Measurements from ENCODE around the gene ALOX5AP. TPM values are rescaled to one million over a fixed set of nuclear protein-coding genes. Genes with fewer than 3 reads are reported as not detected.
"Not testable (repeated sequence)": the region's sequence is repeated elsewhere in the genome, so short reads cannot be mapped to it uniquely, and the experiment has no call there.

ALOX5AP gene
- total RNA-seq, 1 donor from 2014 or later, result 4.5 TPM

DNA sequence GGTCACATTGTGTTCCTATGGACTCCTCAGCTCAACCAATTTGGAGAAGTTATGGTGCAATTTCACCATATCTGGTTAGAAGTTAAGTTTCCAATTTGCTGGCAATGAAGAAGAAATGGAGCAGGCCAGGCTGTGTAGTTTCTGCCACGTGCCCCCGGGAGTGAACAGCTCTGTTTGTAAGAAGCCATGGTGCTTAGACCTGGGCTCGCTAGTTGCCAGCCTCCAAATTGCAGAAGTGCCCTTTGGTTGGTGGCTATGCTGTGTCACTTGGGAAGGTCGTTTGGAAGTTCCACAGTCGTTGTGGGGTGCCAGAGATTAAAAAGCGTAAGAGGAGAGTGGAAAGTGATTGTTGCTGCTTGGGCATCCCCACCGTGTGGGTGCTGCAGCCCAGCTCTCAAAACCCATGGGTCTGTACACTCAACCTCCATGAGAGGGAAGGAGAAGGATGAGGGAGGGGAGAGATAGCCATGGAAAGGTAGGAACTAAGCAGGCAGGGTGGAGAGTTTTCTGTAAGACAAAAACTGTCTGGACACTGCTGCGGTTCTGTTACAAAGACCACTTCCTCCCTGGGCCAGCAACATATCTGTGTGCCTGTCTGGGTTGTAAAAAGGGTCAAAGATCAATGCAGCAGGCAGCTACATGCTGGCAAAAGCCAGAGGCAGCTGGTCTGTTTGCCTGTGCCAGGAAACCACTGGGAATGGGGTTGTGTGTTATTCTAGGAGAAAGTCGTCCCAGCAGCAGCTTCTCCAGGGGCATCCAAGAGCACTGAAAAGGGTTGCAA, 10.8 kb downstream of the ALOX5AP start:
- DNase-seq (ENCODE audit: low read depth), result no peak
- Histone ChIP-seq H2AFZ (ENCODE audit: low read depth, low read length) (no peak overlapping the region), H3K9ac (ENCODE audit: low read length) (no peak overlapping the region), H3K27me3 (ENCODE audit: insufficient read depth, low read length) (no peaks in the 10 kb centered on the region), H3K9me3 (ENCODE audit: insufficient read depth, low read depth, low read length) (no peaks in the 10 kb centered on the region), H3K4me1 (ENCODE audit: insufficient read depth, low read length) (peaks cover 29% of the 10 kb centered on the region), H3K4me3 (ENCODE audit: insufficient read depth, low read depth, low read length) (no peak overlapping the region), H4K20me1 (ENCODE audit: insufficient read depth, low read length) (no peaks in the 10 kb centered on the region), H3K79me2 (ENCODE audit: insufficient read depth, low read length) (no peaks in the 10 kb centered on the region), H3K36me3 (ENCODE audit: insufficient read depth, low read length) (no peaks in the 10 kb centered on the region), H3K4me2 (ENCODE audit: low read length) (no peak overlapping the region), H3K27ac (ENCODE audit: low read depth, low read length) (no peak overlapping the region)
- no peak overlapping the region for H3K4me3 Mint-ChIP-seq (ENCODE audit: unreplicated experiment)
- peaks cover 1% of the 10 kb centered on the region for H3K9me3 Mint-ChIP-seq (ENCODE audit: unreplicated experiment)
- no peaks in the 10 kb centered on the region for H3K27me3 Mint-ChIP-seq (ENCODE audit: low read depth, unreplicated experiment)
- FAIRE-seq, result no peak
- H3K4me1 Mint-ChIP-seq (ENCODE audit: low read depth, unreplicated experiment), result peaks cover 37% of the 10 kb centered on the region
- peak overlapping the region; percentile 59 for H3K27ac Mint-ChIP-seq (ENCODE audit: unreplicated experiment)
- TF ChIP-seq, protein P1, sequence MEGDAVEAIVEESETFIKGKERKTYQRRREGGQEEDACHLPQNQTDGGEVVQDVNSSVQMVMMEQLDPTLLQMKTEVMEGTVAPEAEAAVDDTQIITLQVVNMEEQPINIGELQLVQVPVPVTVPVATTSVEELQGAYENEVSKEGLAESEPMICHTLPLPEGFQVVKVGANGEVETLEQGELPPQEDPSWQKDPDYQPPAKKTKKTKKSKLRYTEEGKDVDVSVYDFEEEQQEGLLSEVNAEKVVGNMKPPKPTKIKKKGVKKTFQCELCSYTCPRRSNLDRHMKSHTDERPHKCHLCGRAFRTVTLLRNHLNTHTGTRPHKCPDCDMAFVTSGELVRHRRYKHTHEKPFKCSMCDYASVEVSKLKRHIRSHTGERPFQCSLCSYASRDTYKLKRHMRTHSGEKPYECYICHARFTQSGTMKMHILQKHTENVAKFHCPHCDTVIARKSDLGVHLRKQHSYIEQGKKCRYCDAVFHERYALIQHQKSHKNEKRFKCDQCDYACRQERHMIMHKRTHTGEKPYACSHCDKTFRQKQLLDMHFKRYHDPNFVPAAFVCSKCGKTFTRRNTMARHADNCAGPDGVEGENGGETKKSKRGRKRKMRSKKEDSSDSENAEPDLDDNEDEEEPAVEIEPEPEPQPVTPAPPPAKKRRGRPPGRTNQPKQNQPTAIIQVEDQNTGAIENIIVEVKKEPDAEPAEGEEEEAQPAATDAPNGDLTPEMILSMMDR (IDR thresholded peaks at IDR 0.05; ENCODE audit: insufficient read depth, low read depth, low read length), result no peak
- no peak for TF ChIP-seq EZH2 (IDR thresholded peaks at IDR 0.05; ENCODE audit: insufficient read depth, low read length)
- H3K36me3 Mint-ChIP-seq (ENCODE audit: low read depth, unreplicated experiment), result no peaks in the 10 kb centered on the region

DNA sequence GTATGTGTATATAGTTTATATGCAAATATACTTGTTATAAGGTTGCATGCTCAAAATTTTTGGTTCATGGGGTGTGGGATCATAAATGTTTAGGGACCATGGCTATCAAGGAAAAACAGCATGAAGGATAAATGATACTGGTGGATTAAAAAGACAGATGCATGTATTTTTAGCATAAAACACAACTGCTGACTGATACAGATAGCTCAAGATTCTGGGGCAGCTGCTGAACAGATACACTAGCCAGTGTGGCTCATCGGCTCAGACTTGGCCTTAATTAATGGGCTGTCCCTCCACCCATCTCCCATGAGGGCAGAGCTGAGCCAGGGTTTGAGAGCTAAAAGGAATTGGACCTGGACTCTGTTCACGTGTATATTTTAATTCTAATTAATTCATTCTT, 11.4 kb downstream of the ALOX5AP start:
- no peak overlapping the region for H3K4me3 ChIP-seq (ENCODE audit: insufficient read depth, low read depth, low read length)
- Mint-ChIP-seq H3K9me3 (ENCODE audit: unreplicated experiment) (peaks cover 1% of the 10 kb centered on the region), H3K27ac (ENCODE audit: unreplicated experiment) (no peak overlapping the region), H3K27me3 (ENCODE audit: low read depth, unreplicated experiment) (no peaks in the 10 kb centered on the region), H3K4me1 (ENCODE audit: low read depth, unreplicated experiment) (peaks cover 37% of the 10 kb centered on the region), H3K4me3 (ENCODE audit: unreplicated experiment) (no peak overlapping the region), H3K36me3 (ENCODE audit: low read depth, unreplicated experiment) (no peaks in the 10 kb centered on the region)
- no peak overlapping the region for H3K27ac ChIP-seq (ENCODE audit: low read depth, low read length)
- no peak overlapping the region for H3K9ac ChIP-seq (ENCODE audit: low read length)
- no peaks in the 10 kb centered on the region for H3K36me3 ChIP-seq (ENCODE audit: insufficient read depth, low read length)
- no peaks in the 10 kb centered on the region for H3K79me2 ChIP-seq (ENCODE audit: insufficient read depth, low read length)
- no peaks in the 10 kb centered on the region for H3K9me3 ChIP-seq (ENCODE audit: insufficient read depth, low read depth, low read length)
- H3K4me1 ChIP-seq (ENCODE audit: insufficient read depth, low read length), result peaks cover 29% of the 10 kb centered on the region
- H4K20me1 ChIP-seq (ENCODE audit: insufficient read depth, low read length), result no peaks in the 10 kb centered on the region
- H2AFZ ChIP-seq (ENCODE audit: low read depth, low read length), result no peak overlapping the region
- H3K4me2 ChIP-seq (ENCODE audit: low read length), result no peak overlapping the region
- no peak for DNase-seq (ENCODE audit: low read depth)
- FAIRE-seq, result no peak
- no peak for TF ChIP-seq EZH2 (IDR thresholded peaks at IDR 0.05; ENCODE audit: insufficient read depth, low read length)
- H3K27me3 ChIP-seq (ENCODE audit: insufficient read depth, low read length), result no peaks in the 10 kb centered on the region

DNA sequence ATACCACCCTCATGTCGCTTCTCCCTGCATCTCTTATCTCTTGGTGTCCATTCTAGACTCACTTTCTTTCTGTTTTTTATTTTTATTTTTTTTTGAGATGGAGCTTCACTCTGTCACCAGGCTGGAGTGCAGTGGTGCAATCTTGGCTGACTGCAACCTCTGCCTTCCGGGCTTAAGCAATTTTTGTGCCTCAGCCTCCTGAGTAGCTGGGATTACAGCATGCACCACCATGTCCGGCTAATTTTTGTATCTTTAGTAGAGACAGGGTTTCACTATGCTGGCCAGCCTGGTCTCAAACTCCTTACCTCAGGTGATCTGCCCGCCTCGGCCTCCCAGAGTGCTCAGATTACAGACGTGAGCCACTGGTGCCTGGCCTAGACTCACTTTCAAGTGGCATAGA, 12.5 kb downstream of the ALOX5AP start:
- H3K4me1 Mint-ChIP-seq (ENCODE audit: low read depth, unreplicated experiment), result peaks cover 41% of the 10 kb centered on the region
- DNase-seq (ENCODE audit: low read depth); H3K4me3 Mint-ChIP-seq (ENCODE audit: unreplicated experiment); H3K9me3 Mint-ChIP-seq (ENCODE audit: unreplicated experiment); H3K4me2 ChIP-seq (ENCODE audit: low read length); H3K36me3 ChIP-seq (ENCODE audit: insufficient read depth, low read length); H3K27ac Mint-ChIP-seq (ENCODE audit: unreplicated experiment); H3K27me3 ChIP-seq (ENCODE audit: insufficient read depth, low read length); H4K20me1 ChIP-seq (ENCODE audit: insufficient read depth, low read length); H2AFZ ChIP-seq (ENCODE audit: low read depth, low read length); H3K36me3 Mint-ChIP-seq (ENCODE audit: low read depth, unreplicated experiment); H3K9me3 ChIP-seq (ENCODE audit: insufficient read depth, low read depth, low read length); H3K27me3 Mint-ChIP-seq (ENCODE audit: low read depth, unreplicated experiment); H3K79me2 ChIP-seq (ENCODE audit: insufficient read depth, low read length); FAIRE-seq; H3K4me3 ChIP-seq (ENCODE audit: insufficient read depth, low read depth, low read length); H3K9ac ChIP-seq (ENCODE audit: low read length); H3K27ac ChIP-seq (ENCODE audit: low read depth, low read length): not testable (repeated sequence)
- peaks cover 32% of the 10 kb centered on the region for H3K4me1 ChIP-seq (ENCODE audit: insufficient read depth, low read length)

Measured in astrocyte (in vitro differentiated cells and primary cell).